Trophoblast cell (in vitro differentiated cells and primary cell): ENCODE data around the gene BTBD19.

Experiments used
- DNase-seq, 2 donors: peaks; one replicate each; pipeline ENCODE4 v3.0.0-alpha.2; 2016
- H2AFZ ChIP-seq: 2 replicates; pipeline ENCODE4 v1.6.1; 2013; ENCODE audit warnings: low read length, moderate library complexity, mild to moderate bottlenecking; ENCODE audit not compliant: insufficient read depth, poor library complexity
- H2AK5ac ChIP-seq: 2 replicates; pipeline ENCODE4 v1.6.1; 2013; ENCODE audit warnings: mild to moderate bottlenecking, low read length
- H2BK120ac ChIP-seq: 2 replicates; pipeline ENCODE4 v1.6.1; 2013; ENCODE audit warnings: low read length, mild to moderate bottlenecking, moderate library complexity; ENCODE audit not compliant: insufficient read depth, poor library complexity
- H2BK12ac ChIP-seq: 2 replicates; pipeline ENCODE4 v1.6.1; 2013; ENCODE audit warnings: mild to moderate bottlenecking, low read length, moderate library complexity
- H2BK5ac ChIP-seq: 2 replicates; pipeline ENCODE4 v1.6.1; 2013; ENCODE audit warnings: low read length, low read depth, moderate library complexity, mild to moderate bottlenecking; ENCODE audit not compliant: poor library complexity
- H3K14ac ChIP-seq: 2 replicates; pipeline ENCODE4 v1.6.1; 2013; ENCODE audit warnings: mild to moderate bottlenecking, low read length
- H3K18ac ChIP-seq: 2 replicates; pipeline ENCODE4 v1.6.1; 2013; ENCODE audit warnings: mild to moderate bottlenecking, low read length
- H3K23ac ChIP-seq: 2 replicates; pipeline ENCODE4 v1.6.1; 2013; ENCODE audit warnings: low read length
- H3K27ac ChIP-seq: 2 replicates; pipeline ENCODE4 v1.5.1; 2013; ENCODE audit warnings: low read depth, mild to moderate bottlenecking, inconsistent platforms, low read length, moderate library complexity
- H3K27me3 ChIP-seq: 2 replicates; pipeline ENCODE4 v1.6.1; 2013; ENCODE audit warnings: inconsistent platforms, mild to moderate bottlenecking, low read length, moderate library complexity; ENCODE audit not compliant: insufficient read depth
- H3K36me3 ChIP-seq, 2 experiments: 1 replicate in 1 of 2; 2 replicates in 1 of 2; pipeline ENCODE4 v1.6.1; 2013; ENCODE audit warnings: low read length in 2 of 2, mild to moderate bottlenecking in 2 of 2, moderate library complexity in 1 of 2; ENCODE audit not compliant: insufficient read depth in 2 of 2, control insufficient read depth in 1 of 2
- H3K4ac ChIP-seq: 2 replicates; pipeline ENCODE4 v1.6.1; 2013; ENCODE audit warnings: low read depth, mild to moderate bottlenecking, low read length, moderate library complexity
- H3K4me1 ChIP-seq, 2 experiments: 1 replicate in 1 of 2; 2 replicates in 1 of 2; pipeline ENCODE4 v1.6.1; 2013; ENCODE audit warnings: low read length in 2 of 2, mild to moderate bottlenecking in 2 of 2, moderate library complexity in 1 of 2; ENCODE audit not compliant: insufficient read depth in 2 of 2, control insufficient read depth in 1 of 2
- H3K4me2 ChIP-seq: 2 replicates; pipeline ENCODE4 v1.6.1; 2013; ENCODE audit warnings: inconsistent platforms, mild to moderate bottlenecking, low read length, moderate library complexity
- H3K4me3 ChIP-seq: 2 replicates; pipeline ENCODE4 v1.5.1; 2013; ENCODE audit warnings: mild to moderate bottlenecking, low read depth, low read length, inconsistent platforms
- H3K79me1 ChIP-seq: one replicate; pipeline ENCODE4 v1.6.1; 2013; ENCODE audit warnings: low read length
- H3K79me2 ChIP-seq: 2 replicates; pipeline ENCODE4 v1.6.1; 2013; ENCODE audit warnings: low read length, mild to moderate bottlenecking; ENCODE audit not compliant: control insufficient read depth, insufficient read depth, poor library complexity
- H3K9ac ChIP-seq: 2 replicates; pipeline ENCODE4 v1.6.1; 2013; ENCODE audit warnings: mild to moderate bottlenecking, low read length
- H3K9me3 ChIP-seq: 2 replicates; pipeline ENCODE4 v1.6.1; 2013; ENCODE audit warnings: low read depth, mild to moderate bottlenecking, control low read depth, inconsistent platforms, low read length; ENCODE audit not compliant: insufficient read depth
- H4K12ac ChIP-seq: 2 replicates; pipeline ENCODE4 v1.6.1; 2013; ENCODE audit warnings: low read depth, mild to moderate bottlenecking, low read length, moderate library complexity
- H4K8ac ChIP-seq: 2 replicates; pipeline ENCODE4 v1.6.1; 2013; ENCODE audit warnings: low read depth, mild to moderate bottlenecking, low read length, moderate library complexity
- H4K91ac ChIP-seq: one replicate; pipeline ENCODE4 v1.6.1; 2013; ENCODE audit warnings: low read depth, mild to moderate bottlenecking, low read length, moderate library complexity
- WGBS: extraction: QIAGEN DNeasy Blood & Tissue Kit; methylation state at CpG from one replicate; pipeline ENCODE4 v1.1.7; 2013; ENCODE audit warnings: missing lambda C conversion rate; ENCODE audit not compliant: insufficient read length, insufficient coverage; ENCODE audit errors: extremely low coverage; 5-methylcytosine and 5-hydroxymethylcytosine counted together

Gene BTBD19

GRCh38 chr1:44830900-44831304, 22.6 kb downstream of the BTBD19 start:
- Histone ChIP-seq H2BK5ac (no peak overlapping the region), H4K91ac (no peak overlapping the region), H3K18ac (no peak overlapping the region), H4K12ac (no peak overlapping the region), H4K8ac (no peak overlapping the region), H3K79me1 (no peaks in the 10 kb centered on the region), H3K14ac (no peak overlapping the region), H3K36me3 (no peaks in the 10 kb centered on the region), H3K9me3 (no peaks in the 10 kb centered on the region), H3K4ac (no peak overlapping the region), H2BK12ac (peak overlapping the region; percentile 35), H3K27me3 (no peaks in the 10 kb centered on the region), H3K4me2 (no peak overlapping the region), H2AFZ (no peak overlapping the region), H2BK120ac (no peak overlapping the region), H3K27ac (no peak overlapping the region), H3K4me3 (peak overlapping the region; percentile 2), H3K4me1 (peaks cover 0 to 4% of the 10 kb centered on the region in 2 experiments), H3K79me2 (no peaks in the 10 kb centered on the region), H3K9ac (no peak overlapping the region), H3K23ac (no peak overlapping the region), H2AK5ac (peak overlapping the region; percentile 39)
- no CpG with 5 or more reads among the region's 10 CpGs for WGBS
- DNase-seq, result no peak

DNA sequence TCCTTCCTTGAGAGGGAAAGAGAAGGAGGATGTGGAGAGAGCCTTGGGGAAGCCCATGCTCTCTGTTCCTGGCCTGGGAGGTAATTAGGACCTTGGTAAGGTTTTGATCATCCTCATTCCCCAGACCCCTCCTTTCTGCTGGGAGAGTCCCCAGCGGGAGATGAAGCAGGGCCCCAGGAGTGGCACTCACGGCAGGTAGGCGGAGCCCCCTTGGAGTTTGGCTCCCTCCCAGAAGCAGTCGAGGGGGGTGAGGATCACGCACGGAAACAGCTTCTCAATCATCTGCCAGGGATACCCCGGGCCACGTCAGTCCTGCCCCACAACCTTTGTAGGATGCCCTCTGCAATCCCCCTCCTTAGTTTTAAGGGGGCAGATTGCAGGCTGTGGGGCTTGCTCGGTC, 23.2 kb downstream of the BTBD19 start:
- Histone ChIP-seq H3K36me3 (no peaks in the 10 kb centered on the region), H3K4me3 (no peak overlapping the region), H3K4me2 (no peak overlapping the region), H3K27me3 (no peaks in the 10 kb centered on the region), H3K23ac (no peak overlapping the region), H3K27ac (no peak overlapping the region), H2AK5ac (no peak overlapping the region), H3K9ac (no peak overlapping the region), H3K4ac (no peak overlapping the region), H3K79me2 (no peaks in the 10 kb centered on the region), H4K91ac (no peak overlapping the region), H3K4me1 (no peaks in the 10 kb centered on the region), H3K9me3 (no peaks in the 10 kb centered on the region), H2BK5ac (no peak overlapping the region), H3K79me1 (no peaks in the 10 kb centered on the region), H4K8ac (no peak overlapping the region), H2BK120ac (no peak overlapping the region), H2BK12ac (no peak overlapping the region), H2AFZ (no peak overlapping the region), H4K12ac (no peak overlapping the region), H3K18ac (no peak overlapping the region), H3K14ac (no peak overlapping the region)
- no peak for DNase-seq
- WGBS, result no CpG with 5 or more reads among the region's 9 CpGs

DNA sequence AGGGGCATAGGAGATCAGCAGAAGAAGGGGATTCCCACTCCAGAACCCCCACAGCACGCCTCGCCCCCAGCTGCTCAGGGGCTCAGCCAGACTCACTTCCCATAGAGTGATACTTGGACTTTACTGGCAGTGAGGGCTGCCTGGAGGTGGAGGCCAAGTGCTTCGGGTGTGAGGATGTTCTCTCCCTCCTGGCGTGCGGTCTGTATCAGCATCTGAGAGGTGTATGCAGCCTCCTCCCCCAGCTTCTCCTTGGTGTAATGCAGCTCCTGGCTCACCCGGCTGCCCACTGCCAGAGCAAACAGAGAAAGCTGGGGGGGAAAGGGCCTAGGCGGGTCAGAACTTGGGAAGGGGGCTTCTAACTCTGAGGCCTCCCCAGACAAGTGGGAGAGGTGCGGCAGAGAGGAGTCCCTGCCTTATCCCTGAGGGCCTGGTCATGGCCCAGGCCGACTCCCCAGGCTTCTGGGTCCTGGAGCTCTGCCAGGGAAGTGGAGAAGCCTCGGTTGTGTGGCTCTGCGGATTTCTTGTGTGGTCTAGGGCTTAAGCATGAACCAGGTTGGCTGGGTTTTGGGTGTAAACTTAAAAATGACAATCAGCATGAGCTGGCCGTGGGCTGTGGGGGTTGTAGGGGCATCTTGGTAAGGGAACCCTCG, 23.9 kb downstream of the BTBD19 start:
- WGBS, result no CpG with 5 or more reads among the region's 13 CpGs
- no peaks in the 10 kb centered on the region for H3K79me1 ChIP-seq
- H4K91ac ChIP-seq, result no peak overlapping the region
- no peak overlapping the region for H2AFZ ChIP-seq
- no peaks in the 10 kb centered on the region for H3K4me1 ChIP-seq
- no peak overlapping the region for H3K23ac ChIP-seq
- no peaks in the 10 kb centered on the region for H3K27me3 ChIP-seq
- H3K14ac ChIP-seq, result no peak overlapping the region
- H3K4ac ChIP-seq, result no peak overlapping the region
- H3K4me3 ChIP-seq, result no peak overlapping the region
- no peaks in the 10 kb centered on the region for H3K36me3 ChIP-seq
- H2BK5ac ChIP-seq, result no peak overlapping the region
- no peak overlapping the region for H3K18ac ChIP-seq
- H4K8ac ChIP-seq, result no peak overlapping the region
- H3K27ac ChIP-seq, result no peak overlapping the region
- no peak overlapping the region for H2BK120ac ChIP-seq
- H4K12ac ChIP-seq, result no peak overlapping the region
- H3K4me2 ChIP-seq, result no peak overlapping the region
- H3K79me2 ChIP-seq, result no peaks in the 10 kb centered on the region
- H2BK12ac ChIP-seq, result no peak overlapping the region
- no peak overlapping the region for H3K9ac ChIP-seq
- DNase-seq, result no peak
- H2AK5ac ChIP-seq, result no peak overlapping the region
- H3K9me3 ChIP-seq, result no peaks in the 10 kb centered on the region

DNA sequence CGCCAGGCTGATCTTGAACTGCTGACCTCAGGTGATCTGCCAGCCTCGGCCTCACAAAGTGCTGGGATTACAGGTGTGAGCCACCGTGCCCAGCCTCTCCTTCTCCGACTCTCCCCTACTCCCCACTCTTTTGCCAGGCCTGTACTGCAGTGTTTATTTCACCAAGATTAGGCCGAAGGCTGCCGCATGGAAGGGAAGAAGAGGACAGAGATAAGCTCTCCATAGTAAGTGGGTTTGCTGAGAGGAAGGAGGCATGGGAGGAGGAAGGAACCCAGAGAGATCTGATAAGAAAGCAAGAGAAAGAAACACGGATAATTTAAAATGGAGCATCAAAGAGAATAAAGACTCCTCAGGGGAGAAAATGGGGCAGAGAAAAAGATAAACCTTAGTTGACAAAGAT, 26.0 kb downstream of the BTBD19 start:
- no peaks in the 10 kb centered on the region for H3K9me3 ChIP-seq
- no peak overlapping the region for H2BK120ac ChIP-seq
- no peak overlapping the region for H3K14ac ChIP-seq
- no CpG with 5 or more reads among the region's 7 CpGs for WGBS
- no peaks in the 10 kb centered on the region for H3K79me1 ChIP-seq
- H3K9ac ChIP-seq, result no peak overlapping the region
- no peak overlapping the region for H3K23ac ChIP-seq
- no peak overlapping the region for H4K12ac ChIP-seq
- H3K18ac ChIP-seq, result no peak overlapping the region
- H2AK5ac ChIP-seq, result no peak overlapping the region
- H4K8ac ChIP-seq, result no peak overlapping the region
- no peak for DNase-seq
- no peak overlapping the region for H3K4me3 ChIP-seq
- H3K27me3 ChIP-seq, result no peaks in the 10 kb centered on the region
- no peak overlapping the region for H4K91ac ChIP-seq
- H2AFZ ChIP-seq, result no peak overlapping the region
- no peaks in the 10 kb centered on the region for H3K36me3 ChIP-seq
- H3K4ac ChIP-seq, result no peak overlapping the region
- H3K4me2 ChIP-seq, result no peak overlapping the region
- no peak overlapping the region for H2BK5ac ChIP-seq
- H3K79me2 ChIP-seq, result no peaks in the 10 kb centered on the region
- no peak overlapping the region for H3K27ac ChIP-seq
- no peak overlapping the region for H2BK12ac ChIP-seq
- H3K4me1 ChIP-seq, result no peaks in the 10 kb centered on the region
